Keratinocyte (primary cell): ENCODE results near the gene TTC31.

Experiments
- EZH2 ChIP-seq: IDR thresholded peaks from one replicate; pipeline ENCODE4 v1.6.1; 2012; ENCODE audit warnings: inconsistent platforms, mild to moderate bottlenecking, low read length, moderate library complexity
- TF ChIP-seq, protein P1 (sequence below), 3 experiments: IDR thresholded peaks in 1 of 3; conservative IDR thresholded peaks in 1 of 3; optimal IDR thresholded peaks in 1 of 3; 2 replicates in 2 of 3; 3 replicates in 1 of 3; pipeline versions ENCODE3 to v1.5.1; 2011; ENCODE audit warnings: low read length in 3 of 3, mild to moderate bottlenecking in 3 of 3, moderate library complexity in 2 of 3, control low read depth in 1 of 3, inconsistent platforms in 1 of 3; ENCODE audit not compliant: insufficient read depth in 2 of 3; ENCODE audit errors: extremely low read depth in 1 of 3

DNA sequence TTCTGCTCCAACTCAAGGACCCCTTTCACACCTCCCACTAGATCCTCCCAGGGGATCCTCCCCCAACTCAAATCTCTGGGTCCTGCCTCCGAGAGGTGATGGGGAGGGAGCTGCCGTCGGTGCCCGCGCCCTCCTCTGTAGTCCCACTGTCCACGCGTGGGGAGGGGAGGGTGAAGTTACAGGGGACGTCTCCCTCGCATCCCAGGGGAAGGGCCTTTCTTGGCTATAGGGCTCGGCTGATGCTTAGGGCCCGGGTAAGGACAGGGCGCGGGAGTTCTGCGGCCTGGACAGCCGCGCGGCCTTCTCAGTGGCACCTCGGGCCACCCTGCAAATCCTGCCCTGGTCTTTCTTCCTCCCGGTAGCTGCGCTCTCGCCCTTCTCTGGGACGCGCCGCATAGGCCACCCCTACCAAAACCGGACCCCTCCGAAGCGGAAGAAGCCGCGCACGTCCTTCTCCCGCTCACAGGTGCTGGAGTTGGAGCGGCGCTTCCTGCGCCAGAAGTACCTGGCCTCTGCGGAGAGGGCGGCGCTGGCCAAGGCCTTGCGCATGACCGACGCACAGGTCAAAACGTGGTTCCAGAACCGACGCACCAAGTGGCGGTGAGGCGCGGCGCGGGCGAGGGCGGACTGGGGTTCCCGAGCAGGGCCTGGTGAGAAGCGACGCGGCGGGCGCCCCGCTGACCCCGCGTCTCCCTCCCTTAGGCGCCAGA is 32.5 kb downstream of the TTC31 start:
- TF ChIP-seq, protein P1, sequence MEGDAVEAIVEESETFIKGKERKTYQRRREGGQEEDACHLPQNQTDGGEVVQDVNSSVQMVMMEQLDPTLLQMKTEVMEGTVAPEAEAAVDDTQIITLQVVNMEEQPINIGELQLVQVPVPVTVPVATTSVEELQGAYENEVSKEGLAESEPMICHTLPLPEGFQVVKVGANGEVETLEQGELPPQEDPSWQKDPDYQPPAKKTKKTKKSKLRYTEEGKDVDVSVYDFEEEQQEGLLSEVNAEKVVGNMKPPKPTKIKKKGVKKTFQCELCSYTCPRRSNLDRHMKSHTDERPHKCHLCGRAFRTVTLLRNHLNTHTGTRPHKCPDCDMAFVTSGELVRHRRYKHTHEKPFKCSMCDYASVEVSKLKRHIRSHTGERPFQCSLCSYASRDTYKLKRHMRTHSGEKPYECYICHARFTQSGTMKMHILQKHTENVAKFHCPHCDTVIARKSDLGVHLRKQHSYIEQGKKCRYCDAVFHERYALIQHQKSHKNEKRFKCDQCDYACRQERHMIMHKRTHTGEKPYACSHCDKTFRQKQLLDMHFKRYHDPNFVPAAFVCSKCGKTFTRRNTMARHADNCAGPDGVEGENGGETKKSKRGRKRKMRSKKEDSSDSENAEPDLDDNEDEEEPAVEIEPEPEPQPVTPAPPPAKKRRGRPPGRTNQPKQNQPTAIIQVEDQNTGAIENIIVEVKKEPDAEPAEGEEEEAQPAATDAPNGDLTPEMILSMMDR (optimal IDR thresholded peaks at IDR 0.05 in 1 of 3, IDR thresholded peaks at IDR 0.05 in 1 of 3, conservative IDR thresholded peaks at IDR 0.05 in 1 of 3; ENCODE audit: extremely low read depth in 1 of 3, insufficient read depth in 2 of 3, low read length in 3 of 3), result no peak
- TF ChIP-seq EZH2, result peak; percentile 83
